ENCODE measurements around the gene MYO10. TPM values are rescaled to one million over a fixed set of nuclear protein-coding genes. Genes with fewer than 3 reads are reported as not detected.
A peak's percentile ranks its signal among the peaks of the same experiment; 100 is the strongest.

The MYO10 gene
- total RNA-seq, 1 donor from 2014 or later = 80.2 TPM

- H3K27ac Mint-ChIP-seq (ENCODE audit: unreplicated experiment) = peak overlapping the region; percentile 11
- H4K20me1 ChIP-seq (ENCODE audit: insufficient read depth, low read length) = peaks cover 82% of the 10 kb centered on the region
- peaks cover 35% of the 10 kb centered on the region for H3K36me3 Mint-ChIP-seq (ENCODE audit: low read depth, unreplicated experiment)
- no peak overlapping the region for H3K9ac ChIP-seq (ENCODE audit: low read length)
- H3K4me3 ChIP-seq (ENCODE audit: insufficient read depth, low read depth, low read length) = no peak overlapping the region
- no peaks in the 10 kb centered on the region for H3K9me3 Mint-ChIP-seq (ENCODE audit: unreplicated experiment)
- H3K79me2 ChIP-seq (ENCODE audit: insufficient read depth, low read length) = peaks cover 93% of the 10 kb centered on the region
- H3K9me3 ChIP-seq (ENCODE audit: insufficient read depth, low read depth, low read length) = no peaks in the 10 kb centered on the region
- H3K36me3 ChIP-seq (ENCODE audit: insufficient read depth, low read length) = peaks cover 22% of the 10 kb centered on the region
- H3K4me1 Mint-ChIP-seq (ENCODE audit: low read depth, unreplicated experiment) = peaks cover 10% of the 10 kb centered on the region
- no peak for TF ChIP-seq CTCF (IDR thresholded peaks at IDR 0.05; ENCODE audit: insufficient read depth, low read depth, low read length)
- TF ChIP-seq EZH2 (IDR thresholded peaks at IDR 0.05; ENCODE audit: insufficient read depth, low read length) = no peak
- H3K4me3 Mint-ChIP-seq (ENCODE audit: unreplicated experiment) = no peak overlapping the region
- H3K27ac ChIP-seq (ENCODE audit: low read depth, low read length) = peak overlapping the region; percentile 7
- H3K27me3 ChIP-seq (ENCODE audit: insufficient read depth, low read length) = no peaks in the 10 kb centered on the region
- FAIRE-seq (no peak), DNase-seq (ENCODE audit: low read depth) (no peak)
- no peak overlapping the region for H2AFZ ChIP-seq (ENCODE audit: low read depth, low read length)
- peaks cover 35% of the 10 kb centered on the region for H3K4me1 ChIP-seq (ENCODE audit: insufficient read depth, low read length)
- H3K27me3 Mint-ChIP-seq (ENCODE audit: low read depth, unreplicated experiment) = no peaks in the 10 kb centered on the region
- peak overlapping the region; percentile 24 for H3K4me2 ChIP-seq (ENCODE audit: low read length)
Observed at GRCh38 chr5:16870878-16871277, 65.2 kb downstream of the MYO10 start.

GRCh38 chr5:16869821-16870796 is 66.0 kb downstream of the MYO10 start:
- H3K27ac ChIP-seq (ENCODE audit: low read depth, low read length) = peak overlapping the region; percentile 16
- H3K4me2 ChIP-seq (ENCODE audit: low read length) = peak overlapping the region; percentile 35
- peaks cover 80% of the 10 kb centered on the region for H4K20me1 ChIP-seq (ENCODE audit: insufficient read depth, low read length)
- FAIRE-seq (no peak), DNase-seq (ENCODE audit: low read depth) (peak; percentile 71)
- peaks cover 92% of the 10 kb centered on the region for H3K79me2 ChIP-seq (ENCODE audit: insufficient read depth, low read length)
- H3K4me3 ChIP-seq (ENCODE audit: insufficient read depth, low read depth, low read length) = no peak overlapping the region
- Mint-ChIP-seq H3K27ac (ENCODE audit: unreplicated experiment) (no peak overlapping the region), H3K4me1 (ENCODE audit: low read depth, unreplicated experiment) (peaks cover 10% of the 10 kb centered on the region), H3K4me3 (ENCODE audit: unreplicated experiment) (no peak overlapping the region), H3K36me3 (ENCODE audit: low read depth, unreplicated experiment) (peaks cover 30% of the 10 kb centered on the region), H3K27me3 (ENCODE audit: low read depth, unreplicated experiment) (no peaks in the 10 kb centered on the region), H3K9me3 (ENCODE audit: unreplicated experiment) (no peaks in the 10 kb centered on the region)
- TF ChIP-seq EZH2 (IDR thresholded peaks at IDR 0.05; ENCODE audit: insufficient read depth, low read length) (no peak), CTCF (IDR thresholded peaks at IDR 0.05; ENCODE audit: insufficient read depth, low read depth, low read length) (no peak)
- no peak overlapping the region for H2AFZ ChIP-seq (ENCODE audit: low read depth, low read length)
- peaks cover 35% of the 10 kb centered on the region for H3K4me1 ChIP-seq (ENCODE audit: insufficient read depth, low read length)
- peaks cover 14% of the 10 kb centered on the region for H3K36me3 ChIP-seq (ENCODE audit: insufficient read depth, low read length)
- no peaks in the 10 kb centered on the region for H3K27me3 ChIP-seq (ENCODE audit: insufficient read depth, low read length)
- no peak overlapping the region for H3K9ac ChIP-seq (ENCODE audit: low read length)
- H3K9me3 ChIP-seq (ENCODE audit: insufficient read depth, low read depth, low read length) = no peaks in the 10 kb centered on the region

- no peak for FAIRE-seq
- Mint-ChIP-seq H3K27ac (ENCODE audit: unreplicated experiment) (no peak overlapping the region), H3K27me3 (ENCODE audit: low read depth, unreplicated experiment) (no peaks in the 10 kb centered on the region), H3K4me3 (ENCODE audit: unreplicated experiment) (no peak overlapping the region), H3K9me3 (ENCODE audit: unreplicated experiment) (no peaks in the 10 kb centered on the region), H3K36me3 (ENCODE audit: low read depth, unreplicated experiment) (peaks cover 13% of the 10 kb centered on the region), H3K4me1 (ENCODE audit: low read depth, unreplicated experiment) (peaks cover 17% of the 10 kb centered on the region)
- DNase-seq (ENCODE audit: low read depth) = no peak
- Histone ChIP-seq H4K20me1 (ENCODE audit: insufficient read depth, low read length) (peaks cover 87% of the 10 kb centered on the region), H3K36me3 (ENCODE audit: insufficient read depth, low read length) (peaks cover 9% of the 10 kb centered on the region), H2AFZ (ENCODE audit: low read depth, low read length) (no peak overlapping the region), H3K27ac (ENCODE audit: low read depth, low read length) (no peak overlapping the region), H3K79me2 (ENCODE audit: insufficient read depth, low read length) (peaks cover 96% of the 10 kb centered on the region), H3K9me3 (ENCODE audit: insufficient read depth, low read depth, low read length) (no peaks in the 10 kb centered on the region), H3K4me3 (ENCODE audit: insufficient read depth, low read depth, low read length) (no peak overlapping the region), H3K9ac (ENCODE audit: low read length) (peak overlapping the region; percentile 31), H3K27me3 (ENCODE audit: insufficient read depth, low read length) (no peaks in the 10 kb centered on the region), H3K4me2 (ENCODE audit: low read length) (peak overlapping the region; percentile 51), H3K4me1 (ENCODE audit: insufficient read depth, low read length) (peaks cover 35% of the 10 kb centered on the region)
- TF ChIP-seq EZH2 (IDR thresholded peaks at IDR 0.05; ENCODE audit: insufficient read depth, low read length) = no peak
- no peak for TF ChIP-seq CTCF (IDR thresholded peaks at IDR 0.05; ENCODE audit: insufficient read depth, low read depth, low read length)
Observed at GRCh38 chr5:16867577-16867953, 68.5 kb downstream of the MYO10 start.
